SK-N-SH treated with all-trans-retinoic acid at 6 μM for 48 hours (cell line): Measurements from ENCODE around the gene PTPN7.

Source experiments
- ATAC-seq: fragments of 200-7000 bp; cut with Tn5 transposase; 3 replicates; pipeline ENCODE4 v1.9.1; 2020; ENCODE audit warnings: mild to moderate bottlenecking, moderate library complexity
- ARNTL ChIP-seq: fragments of 450-650 bp; formaldehyde crosslinking; IDR thresholded peaks from 2 replicates; pipeline ENCODE4 v1.5.0; 2020; ENCODE audit warnings: low read depth, mild to moderate bottlenecking, moderate library complexity, borderline replicate concordance
- BACH2 ChIP-seq: fragments of 250-450 bp; sonication (Bioruptor Pico); IDR thresholded peaks from 2 replicates; pipeline ENCODE4 v1.9.0; 2021; ENCODE audit warnings: mild to moderate bottlenecking, borderline replicate concordance
- CSDC2 ChIP-seq: fragments of 250-450 bp; sonication (Bioruptor Pico); IDR thresholded peaks from 2 replicates; pipeline ENCODE4 v1.5.0; 2020; ENCODE audit warnings: mild to moderate bottlenecking, moderate library complexity
- ESRRG ChIP-seq: fragments of 250-450 bp; sonication (Bioruptor Pico); IDR thresholded peaks from 2 replicates; pipeline ENCODE4 v1.6.1; 2021; ENCODE audit warnings: mild to moderate bottlenecking
- GLIS3 ChIP-seq: fragments of 250-450 bp; sonication (Bioruptor Pico); IDR thresholded peaks from 2 replicates; pipeline ENCODE4 v1.5.0; 2020; ENCODE audit warnings: mild to moderate bottlenecking, moderate library complexity
- ISL1 ChIP-seq: fragments of 250-450 bp; sonication (Bioruptor Pico); IDR thresholded peaks from 2 replicates; pipeline ENCODE4 v2.1.2; 2022; ENCODE audit warnings: mild to moderate bottlenecking, moderate library complexity
- OSR1 ChIP-seq: fragments of 250-450 bp; sonication (Bioruptor Pico); IDR thresholded peaks from 2 replicates; pipeline ENCODE4 v1.8.0; 2022; ENCODE audit warnings: moderate library complexity, mild to moderate bottlenecking, inconsistent platforms
- PPARA ChIP-seq: fragments of 250-450 bp; sonication (Bioruptor Pico); IDR thresholded peaks from 2 replicates; pipeline ENCODE4 v1.5.0; 2020; ENCODE audit warnings: mild to moderate bottlenecking, borderline replicate concordance
- RARB ChIP-seq: fragments of 250-450 bp; sonication (Bioruptor Pico); IDR thresholded peaks from 2 replicates; pipeline ENCODE4 v1.8.0; 2021; ENCODE audit warnings: mild to moderate bottlenecking, moderate library complexity
- SNAI2 ChIP-seq: fragments of 250-450 bp; sonication (Bioruptor Pico); IDR thresholded peaks from 2 replicates; pipeline ENCODE4 v1.5.0; 2020; ENCODE audit warnings: mild to moderate bottlenecking, moderate library complexity
- TCF4 ChIP-seq: fragments of 250-450 bp; sonication (Bioruptor Pico); IDR thresholded peaks from 2 replicates; pipeline ENCODE4 v1.8.0; 2021; ENCODE audit warnings: mild to moderate bottlenecking, moderate library complexity, borderline replicate concordance
- TOX ChIP-seq: fragments of 250-450 bp; sonication (Bioruptor Pico); IDR thresholded peaks from 2 replicates; pipeline ENCODE4 v1.8.0; 2021; ENCODE audit warnings: mild to moderate bottlenecking, moderate library complexity, borderline replicate concordance
- ZC3H10 ChIP-seq: fragments of 250-450 bp; sonication (Bioruptor Pico); IDR thresholded peaks from 2 replicates; pipeline ENCODE4 v1.5.1; 2021; ENCODE audit warnings: mild to moderate bottlenecking, moderate library complexity
- ZFP3 ChIP-seq: fragments of 250-450 bp; sonication (Bioruptor Pico); IDR thresholded peaks from 2 replicates; pipeline ENCODE4 v1.5.0; 2020; ENCODE audit warnings: mild to moderate bottlenecking, moderate library complexity
- ZFP30 ChIP-seq: fragments of 450-650 bp; formaldehyde crosslinking; IDR thresholded peaks from 2 replicates; pipeline ENCODE4 v1.5.0; 2022; ENCODE audit warnings: mild to moderate bottlenecking, moderate library complexity
- ZNF565 ChIP-seq: fragments of 450-650 bp; formaldehyde crosslinking; conservative IDR thresholded peaks from 2 replicates; pipeline ENCODE4 v1.5.0; 2020; ENCODE audit warnings: low read depth, mild to moderate bottlenecking, moderate library complexity
- ZNF70 ChIP-seq: fragments of 450-650 bp; formaldehyde crosslinking; IDR thresholded peaks from 2 replicates; pipeline ENCODE4 v1.5.0; 2020; ENCODE audit warnings: mild to moderate bottlenecking, moderate library complexity
- ZNF8 ChIP-seq: fragments of 450-650 bp; formaldehyde crosslinking; IDR thresholded peaks from 2 replicates; pipeline ENCODE4 v1.5.0; 2020; ENCODE audit warnings: mild to moderate bottlenecking, moderate library complexity
- TF ChIP-seq, protein P1 (sequence below): fragments of 250-450 bp; sonication (Bioruptor Pico); IDR thresholded peaks from 2 replicates; pipeline ENCODE4 v1.5.1; 2021; ENCODE audit warnings: mild to moderate bottlenecking, moderate library complexity
- TF ChIP-seq, protein P2 (sequence below): fragments of 250-450 bp; sonication (Bioruptor Pico); IDR thresholded peaks from 2 replicates; pipeline ENCODE4 v1.5.0; 2020; ENCODE audit warnings: mild to moderate bottlenecking, moderate library complexity
- TF ChIP-seq, protein P3 (sequence below): fragments of 250-450 bp; sonication (Bioruptor Pico); IDR thresholded peaks from 2 replicates; pipeline ENCODE4 v1.8.0; 2020; ENCODE audit warnings: mild to moderate bottlenecking, moderate library complexity, borderline replicate concordance

Gene PTPN7

DNA sequence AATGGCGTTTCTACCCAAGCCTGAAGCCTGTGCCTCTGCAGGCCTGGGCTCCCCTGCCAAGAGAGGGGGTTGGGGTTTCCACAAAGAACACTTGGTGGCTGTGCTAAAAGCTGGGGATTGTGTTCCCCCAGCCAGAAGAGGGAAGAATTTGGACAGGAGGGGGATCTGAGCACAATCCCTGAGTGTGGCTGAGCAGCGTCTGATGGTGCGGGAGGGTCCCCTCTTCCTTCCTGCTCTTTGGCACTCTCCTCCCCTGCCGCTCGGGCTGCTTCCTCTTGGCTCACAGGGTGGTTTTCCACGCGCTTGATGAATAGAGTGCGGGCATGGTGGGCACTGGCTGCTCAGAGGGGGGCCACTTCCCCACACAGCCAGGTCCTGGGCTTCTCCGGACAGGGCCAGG is 34.0 kb downstream of the PTPN7 start:
- TF ChIP-seq ESRRG (CRISPR knock-in tag) (no peak), ARNTL (CRISPR knock-in tag) (no peak), ZNF8 (CRISPR knock-in tag) (no peak), TOX (CRISPR knock-in tag) (no peak), GLIS3 (no peak), ZNF565 (CRISPR knock-in tag) (no peak), RARB (no peak), TCF4 (CRISPR knock-in tag) (no peak), CSDC2 (no peak), ZC3H10 (CRISPR knock-in tag) (no peak), SNAI2 (CRISPR knock-in tag) (no peak), BACH2 (CRISPR knock-in tag) (no peak), ZFP3 (CRISPR knock-in tag) (no peak)
- TF ChIP-seq, protein P1, sequence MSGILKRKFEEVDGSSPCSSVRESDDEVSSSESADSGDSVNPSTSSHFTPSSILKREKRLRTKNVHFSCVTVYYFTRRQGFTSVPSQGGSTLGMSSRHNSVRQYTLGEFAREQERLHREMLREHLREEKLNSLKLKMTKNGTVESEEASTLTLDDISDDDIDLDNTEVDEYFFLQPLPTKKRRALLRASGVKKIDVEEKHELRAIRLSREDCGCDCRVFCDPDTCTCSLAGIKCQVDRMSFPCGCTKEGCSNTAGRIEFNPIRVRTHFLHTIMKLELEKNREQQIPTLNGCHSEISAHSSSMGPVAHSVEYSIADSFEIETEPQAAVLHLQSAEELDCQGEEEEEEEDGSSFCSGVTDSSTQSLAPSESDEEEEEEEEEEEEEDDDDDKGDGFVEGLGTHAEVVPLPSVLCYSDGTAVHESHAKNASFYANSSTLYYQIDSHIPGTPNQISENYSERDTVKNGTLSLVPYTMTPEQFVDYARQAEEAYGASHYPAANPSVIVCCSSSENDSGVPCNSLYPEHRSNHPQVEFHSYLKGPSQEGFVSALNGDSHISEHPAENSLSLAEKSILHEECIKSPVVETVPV (CRISPR knock-in tag): no peak
- TF ChIP-seq, protein P2, sequence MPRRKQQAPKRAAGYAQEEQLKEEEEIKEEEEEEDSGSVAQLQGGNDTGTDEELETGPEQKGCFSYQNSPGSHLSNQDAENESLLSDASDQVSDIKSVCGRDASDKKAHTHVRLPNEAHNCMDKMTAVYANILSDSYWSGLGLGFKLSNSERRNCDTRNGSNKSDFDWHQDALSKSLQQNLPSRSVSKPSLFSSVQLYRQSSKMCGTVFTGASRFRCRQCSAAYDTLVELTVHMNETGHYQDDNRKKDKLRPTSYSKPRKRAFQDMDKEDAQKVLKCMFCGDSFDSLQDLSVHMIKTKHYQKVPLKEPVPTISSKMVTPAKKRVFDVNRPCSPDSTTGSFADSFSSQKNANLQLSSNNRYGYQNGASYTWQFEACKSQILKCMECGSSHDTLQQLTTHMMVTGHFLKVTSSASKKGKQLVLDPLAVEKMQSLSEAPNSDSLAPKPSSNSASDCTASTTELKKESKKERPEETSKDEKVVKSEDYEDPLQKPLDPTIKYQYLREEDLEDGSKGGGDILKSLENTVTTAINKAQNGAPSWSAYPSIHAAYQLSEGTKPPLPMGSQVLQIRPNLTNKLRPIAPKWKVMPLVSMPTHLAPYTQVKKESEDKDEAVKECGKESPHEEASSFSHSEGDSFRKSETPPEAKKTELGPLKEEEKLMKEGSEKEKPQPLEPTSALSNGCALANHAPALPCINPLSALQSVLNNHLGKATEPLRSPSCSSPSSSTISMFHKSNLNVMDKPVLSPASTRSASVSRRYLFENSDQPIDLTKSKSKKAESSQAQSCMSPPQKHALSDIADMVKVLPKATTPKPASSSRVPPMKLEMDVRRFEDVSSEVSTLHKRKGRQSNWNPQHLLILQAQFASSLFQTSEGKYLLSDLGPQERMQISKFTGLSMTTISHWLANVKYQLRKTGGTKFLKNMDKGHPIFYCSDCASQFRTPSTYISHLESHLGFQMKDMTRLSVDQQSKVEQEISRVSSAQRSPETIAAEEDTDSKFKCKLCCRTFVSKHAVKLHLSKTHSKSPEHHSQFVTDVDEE: no peak
- no peak for ATAC-seq

DNA sequence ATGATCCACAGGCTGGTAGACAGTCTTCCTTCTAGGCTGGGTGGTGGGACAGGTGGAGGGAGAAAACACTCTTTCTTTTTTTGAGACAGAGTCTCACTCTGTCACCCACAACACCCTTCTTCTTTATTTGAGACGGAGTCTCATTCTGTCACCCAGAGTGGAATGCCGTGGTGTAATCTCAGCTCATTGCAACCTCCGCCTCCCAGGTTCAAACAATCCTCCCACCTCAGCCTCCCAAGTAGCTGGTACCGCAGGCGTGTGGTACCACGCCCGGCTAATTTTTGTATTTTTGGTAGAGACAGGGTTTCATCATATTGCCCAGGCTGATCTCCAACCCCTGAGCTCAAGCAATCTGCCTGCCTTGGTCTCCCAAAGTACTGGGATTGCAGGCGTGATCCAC is 34.8 kb downstream of the PTPN7 start:
- ATAC-seq: no peak
- TF ChIP-seq, protein P3, sequence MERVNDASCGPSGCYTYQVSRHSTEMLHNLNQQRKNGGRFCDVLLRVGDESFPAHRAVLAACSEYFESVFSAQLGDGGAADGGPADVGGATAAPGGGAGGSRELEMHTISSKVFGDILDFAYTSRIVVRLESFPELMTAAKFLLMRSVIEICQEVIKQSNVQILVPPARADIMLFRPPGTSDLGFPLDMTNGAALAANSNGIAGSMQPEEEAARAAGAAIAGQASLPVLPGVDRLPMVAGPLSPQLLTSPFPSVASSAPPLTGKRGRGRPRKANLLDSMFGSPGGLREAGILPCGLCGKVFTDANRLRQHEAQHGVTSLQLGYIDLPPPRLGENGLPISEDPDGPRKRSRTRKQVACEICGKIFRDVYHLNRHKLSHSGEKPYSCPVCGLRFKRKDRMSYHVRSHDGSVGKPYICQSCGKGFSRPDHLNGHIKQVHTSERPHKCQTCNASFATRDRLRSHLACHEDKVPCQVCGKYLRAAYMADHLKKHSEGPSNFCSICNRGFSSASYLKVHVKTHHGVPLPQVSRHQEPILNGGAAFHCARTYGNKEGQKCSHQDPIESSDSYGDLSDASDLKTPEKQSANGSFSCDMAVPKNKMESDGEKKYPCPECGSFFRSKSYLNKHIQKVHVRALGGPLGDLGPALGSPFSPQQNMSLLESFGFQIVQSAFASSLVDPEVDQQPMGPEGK (CRISPR knock-in tag): no peak
- TF ChIP-seq PPARA: no peak
- no peak for TF ChIP-seq RARB
- TF ChIP-seq BACH2 (CRISPR knock-in tag): no peak
- no peak for TF ChIP-seq ZFP30 (CRISPR knock-in tag)
- TF ChIP-seq ARNTL (CRISPR knock-in tag): no peak
- TF ChIP-seq, protein P2: no peak
- no peak for TF ChIP-seq ISL1
- no peak for TF ChIP-seq GLIS3
- TF ChIP-seq CSDC2: no peak
- TF ChIP-seq ZNF565 (CRISPR knock-in tag): no peak
- TF ChIP-seq TOX (CRISPR knock-in tag): no peak
- TF ChIP-seq ZFP3 (CRISPR knock-in tag): no peak
- TF ChIP-seq ZNF8 (CRISPR knock-in tag): no peak
- TF ChIP-seq SNAI2 (CRISPR knock-in tag): no peak
- no peak for TF ChIP-seq OSR1

DNA sequence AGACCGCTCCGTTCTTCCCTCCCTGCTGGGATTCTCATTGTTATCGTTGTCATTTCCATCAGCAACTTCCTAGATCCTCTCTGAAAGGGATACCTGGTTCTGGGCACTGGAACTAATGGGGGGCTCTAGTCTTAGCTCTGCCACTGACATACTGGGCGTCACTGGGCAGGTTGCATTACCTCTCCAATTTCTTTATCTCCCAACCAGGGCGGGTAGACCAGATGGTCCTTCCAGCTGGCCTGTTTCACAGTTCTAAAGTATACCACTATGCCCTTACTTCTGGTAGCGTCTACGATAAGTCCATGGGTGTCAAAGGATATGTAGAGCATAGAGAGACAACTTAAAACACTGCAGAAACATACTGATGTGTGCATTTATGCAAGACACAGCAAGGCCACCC is 36.3 kb downstream of the PTPN7 start:
- ATAC-seq: no peak
- TF ChIP-seq ESRRG (CRISPR knock-in tag) (no peak), ARNTL (CRISPR knock-in tag) (no peak), ZNF8 (CRISPR knock-in tag) (no peak), TOX (CRISPR knock-in tag) (no peak), OSR1 (no peak), ZFP3 (CRISPR knock-in tag) (no peak), RARB (no peak), ZNF70 (no peak), PPARA (no peak), CSDC2 (no peak), GLIS3 (no peak), ZNF565 (CRISPR knock-in tag) (no peak), ZFP30 (CRISPR knock-in tag) (no peak), TCF4 (CRISPR knock-in tag) (no peak)
- TF ChIP-seq, protein P2: no peak
- TF ChIP-seq, protein P3 (CRISPR knock-in tag): no peak
